ENCODE results near the gene LIN54. TPM values are rescaled to one million over a fixed set of nuclear protein-coding genes. Genes with fewer than 3 reads are reported as not detected.

LIN54 gene
- total and polyA plus RNA-seq, 2 of the 13 experiments (the other 11 are each of a cell fraction or from before 2014, with no cell fraction given), result 25.2 to 32.9 TPM

DNA sequence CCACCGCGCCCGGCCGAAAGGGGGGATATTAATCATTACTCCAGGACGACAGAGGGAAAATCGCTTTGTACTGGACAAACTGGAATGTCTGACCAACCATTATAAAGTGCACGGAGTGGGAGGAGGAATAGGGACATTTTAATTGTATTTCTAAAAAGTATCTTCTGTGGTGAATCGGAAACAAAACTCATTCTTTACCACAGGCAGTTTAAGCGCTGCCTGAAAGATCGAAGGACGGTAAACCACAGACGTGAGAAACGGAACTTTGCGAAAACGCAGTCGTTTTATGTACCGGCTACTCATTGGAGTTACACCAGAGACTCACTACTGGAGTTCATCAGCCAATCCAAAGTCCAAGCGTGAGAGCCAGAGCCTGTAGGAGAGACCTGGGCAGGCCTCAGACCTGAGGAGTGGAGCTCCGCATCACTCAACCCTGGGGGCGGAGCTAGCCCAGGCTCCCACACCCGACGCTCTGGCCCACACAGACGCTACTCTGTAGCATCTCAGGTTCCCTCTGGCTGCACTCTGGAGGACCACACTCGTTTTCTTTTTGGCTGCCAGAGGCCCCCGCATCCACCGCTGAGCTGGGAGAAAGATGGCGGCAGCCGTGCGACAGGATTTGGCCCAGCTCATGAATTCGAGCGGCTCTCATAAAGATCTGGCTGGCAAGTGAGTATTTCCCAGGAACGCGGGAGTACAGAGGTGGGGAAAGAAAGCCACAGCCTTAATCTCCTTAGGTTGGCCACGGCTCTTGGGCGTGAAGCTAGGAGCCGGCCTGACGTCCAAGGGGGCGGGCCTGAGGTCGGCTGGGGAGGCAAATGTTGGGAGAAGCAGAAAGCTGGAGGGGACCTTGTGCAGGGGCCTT, 24.2 kb upstream of the LIN54 start, which contains the start of gene COPS4 (continued):
- TF ChIP-seq, protein P1, sequence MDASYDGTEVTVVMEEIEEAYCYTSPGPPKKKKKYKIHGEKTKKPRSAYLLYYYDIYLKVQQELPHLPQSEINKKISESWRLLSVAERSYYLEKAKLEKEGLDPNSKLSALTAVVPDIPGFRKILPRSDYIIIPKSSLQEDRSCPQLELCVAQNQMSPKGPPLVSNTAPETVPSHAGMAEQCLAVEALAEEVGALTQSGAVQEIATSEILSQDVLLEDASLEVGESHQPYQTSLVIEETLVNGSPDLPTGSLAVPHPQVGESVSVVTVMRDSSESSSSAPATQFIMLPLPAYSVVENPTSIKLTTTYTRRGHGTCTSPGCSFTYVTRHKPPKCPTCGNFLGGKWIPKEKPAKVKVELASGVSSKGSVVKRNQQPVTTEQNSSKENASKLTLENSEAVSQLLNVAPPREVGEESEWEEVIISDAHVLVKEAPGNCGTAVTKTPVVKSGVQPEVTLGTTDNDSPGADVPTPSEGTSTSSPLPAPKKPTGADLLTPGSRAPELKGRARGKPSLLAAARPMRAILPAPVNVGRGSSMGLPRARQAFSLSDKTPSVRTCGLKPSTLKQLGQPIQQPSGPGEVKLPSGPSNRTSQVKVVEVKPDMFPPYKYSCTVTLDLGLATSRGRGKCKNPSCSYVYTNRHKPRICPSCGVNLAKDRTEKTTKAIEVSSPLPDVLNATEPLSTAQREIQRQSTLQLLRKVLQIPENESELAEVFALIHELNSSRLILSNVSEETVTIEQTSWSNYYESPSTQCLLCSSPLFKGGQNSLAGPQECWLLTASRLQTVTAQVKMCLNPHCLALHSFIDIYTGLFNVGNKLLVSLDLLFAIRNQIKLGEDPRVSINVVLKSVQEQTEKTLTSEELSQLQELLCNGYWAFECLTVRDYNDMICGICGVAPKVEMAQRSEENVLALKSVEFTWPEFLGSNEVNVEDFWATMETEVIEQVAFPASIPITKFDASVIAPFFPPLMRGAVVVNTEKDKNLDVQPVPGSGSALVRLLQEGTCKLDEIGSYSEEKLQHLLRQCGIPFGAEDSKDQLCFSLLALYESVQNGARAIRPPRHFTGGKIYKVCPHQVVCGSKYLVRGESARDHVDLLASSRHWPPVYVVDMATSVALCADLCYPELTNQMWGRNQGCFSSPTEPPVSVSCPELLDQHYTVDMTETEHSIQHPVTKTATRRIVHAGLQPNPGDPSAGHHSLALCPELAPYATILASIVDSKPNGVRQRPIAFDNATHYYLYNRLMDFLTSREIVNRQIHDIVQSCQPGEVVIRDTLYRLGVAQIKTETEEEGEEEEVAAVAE (CRISPR knock-in tag; IDR thresholded peaks at IDR 0.05; ENCODE audit: borderline replicate concordance), result peak; percentile 89
- TF ChIP-seq, protein P2, sequence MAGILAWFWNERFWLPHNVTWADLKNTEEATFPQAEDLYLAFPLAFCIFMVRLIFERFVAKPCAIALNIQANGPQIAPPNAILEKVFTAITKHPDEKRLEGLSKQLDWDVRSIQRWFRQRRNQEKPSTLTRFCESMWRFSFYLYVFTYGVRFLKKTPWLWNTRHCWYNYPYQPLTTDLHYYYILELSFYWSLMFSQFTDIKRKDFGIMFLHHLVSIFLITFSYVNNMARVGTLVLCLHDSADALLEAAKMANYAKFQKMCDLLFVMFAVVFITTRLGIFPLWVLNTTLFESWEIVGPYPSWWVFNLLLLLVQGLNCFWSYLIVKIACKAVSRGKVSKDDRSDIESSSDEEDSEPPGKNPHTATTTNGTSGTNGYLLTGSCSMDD (CRISPR knock-in tag; IDR thresholded peaks at IDR 0.05), result no peak
- peak; percentile 84 for TF ChIP-seq SKI (IDR thresholded peaks at IDR 0.05; ENCODE audit: partially characterized antibody)
- TF ChIP-seq, protein P3, sequence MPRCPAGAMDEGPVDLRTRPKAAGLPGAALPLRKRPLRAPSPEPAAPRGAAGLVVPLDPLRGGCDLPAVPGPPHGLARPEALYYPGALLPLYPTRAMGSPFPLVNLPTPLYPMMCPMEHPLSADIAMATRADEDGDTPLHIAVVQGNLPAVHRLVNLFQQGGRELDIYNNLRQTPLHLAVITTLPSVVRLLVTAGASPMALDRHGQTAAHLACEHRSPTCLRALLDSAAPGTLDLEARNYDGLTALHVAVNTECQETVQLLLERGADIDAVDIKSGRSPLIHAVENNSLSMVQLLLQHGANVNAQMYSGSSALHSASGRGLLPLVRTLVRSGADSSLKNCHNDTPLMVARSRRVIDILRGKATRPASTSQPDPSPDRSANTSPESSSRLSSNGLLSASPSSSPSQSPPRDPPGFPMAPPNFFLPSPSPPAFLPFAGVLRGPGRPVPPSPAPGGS (CRISPR knock-in tag; IDR thresholded peaks at IDR 0.05), result peak; percentile 82; the same call in 1 of the 2 replicates
- TF ChIP-seq, protein P4, sequence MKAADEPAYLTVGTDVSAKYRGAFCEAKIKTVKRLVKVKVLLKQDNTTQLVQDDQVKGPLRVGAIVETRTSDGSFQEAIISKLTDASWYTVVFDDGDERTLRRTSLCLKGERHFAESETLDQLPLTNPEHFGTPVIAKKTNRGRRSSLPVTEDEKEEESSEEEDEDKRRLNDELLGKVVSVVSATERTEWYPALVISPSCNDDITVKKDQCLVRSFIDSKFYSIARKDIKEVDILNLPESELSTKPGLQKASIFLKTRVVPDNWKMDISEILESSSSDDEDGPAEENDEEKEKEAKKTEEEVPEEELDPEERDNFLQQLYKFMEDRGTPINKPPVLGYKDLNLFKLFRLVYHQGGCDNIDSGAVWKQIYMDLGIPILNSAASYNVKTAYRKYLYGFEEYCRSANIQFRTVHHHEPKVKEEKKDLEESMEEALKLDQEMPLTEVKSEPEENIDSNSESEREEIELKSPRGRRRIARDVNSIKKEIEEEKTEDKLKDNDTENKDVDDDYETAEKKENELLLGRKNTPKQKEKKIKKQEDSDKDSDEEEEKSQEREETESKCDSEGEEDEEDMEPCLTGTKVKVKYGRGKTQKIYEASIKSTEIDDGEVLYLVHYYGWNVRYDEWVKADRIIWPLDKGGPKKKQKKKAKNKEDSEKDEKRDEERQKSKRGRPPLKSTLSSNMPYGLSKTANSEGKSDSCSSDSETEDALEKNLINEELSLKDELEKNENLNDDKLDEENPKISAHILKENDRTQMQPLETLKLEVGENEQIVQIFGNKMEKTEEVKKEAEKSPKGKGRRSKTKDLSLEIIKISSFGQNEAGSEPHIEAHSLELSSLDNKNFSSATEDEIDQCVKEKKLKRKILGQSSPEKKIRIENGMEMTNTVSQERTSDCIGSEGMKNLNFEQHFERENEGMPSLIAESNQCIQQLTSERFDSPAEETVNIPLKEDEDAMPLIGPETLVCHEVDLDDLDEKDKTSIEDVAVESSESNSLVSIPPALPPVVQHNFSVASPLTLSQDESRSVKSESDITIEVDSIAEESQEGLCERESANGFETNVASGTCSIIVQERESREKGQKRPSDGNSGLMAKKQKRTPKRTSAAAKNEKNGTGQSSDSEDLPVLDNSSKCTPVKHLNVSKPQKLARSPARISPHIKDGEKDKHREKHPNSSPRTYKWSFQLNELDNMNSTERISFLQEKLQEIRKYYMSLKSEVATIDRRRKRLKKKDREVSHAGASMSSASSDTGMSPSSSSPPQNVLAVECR (CRISPR knock-in tag; IDR thresholded peaks at IDR 0.05; ENCODE audit: borderline replicate concordance), result peak; percentile 88; the same call in 1 of the 2 replicates
- TF ChIP-seq, protein P5, sequence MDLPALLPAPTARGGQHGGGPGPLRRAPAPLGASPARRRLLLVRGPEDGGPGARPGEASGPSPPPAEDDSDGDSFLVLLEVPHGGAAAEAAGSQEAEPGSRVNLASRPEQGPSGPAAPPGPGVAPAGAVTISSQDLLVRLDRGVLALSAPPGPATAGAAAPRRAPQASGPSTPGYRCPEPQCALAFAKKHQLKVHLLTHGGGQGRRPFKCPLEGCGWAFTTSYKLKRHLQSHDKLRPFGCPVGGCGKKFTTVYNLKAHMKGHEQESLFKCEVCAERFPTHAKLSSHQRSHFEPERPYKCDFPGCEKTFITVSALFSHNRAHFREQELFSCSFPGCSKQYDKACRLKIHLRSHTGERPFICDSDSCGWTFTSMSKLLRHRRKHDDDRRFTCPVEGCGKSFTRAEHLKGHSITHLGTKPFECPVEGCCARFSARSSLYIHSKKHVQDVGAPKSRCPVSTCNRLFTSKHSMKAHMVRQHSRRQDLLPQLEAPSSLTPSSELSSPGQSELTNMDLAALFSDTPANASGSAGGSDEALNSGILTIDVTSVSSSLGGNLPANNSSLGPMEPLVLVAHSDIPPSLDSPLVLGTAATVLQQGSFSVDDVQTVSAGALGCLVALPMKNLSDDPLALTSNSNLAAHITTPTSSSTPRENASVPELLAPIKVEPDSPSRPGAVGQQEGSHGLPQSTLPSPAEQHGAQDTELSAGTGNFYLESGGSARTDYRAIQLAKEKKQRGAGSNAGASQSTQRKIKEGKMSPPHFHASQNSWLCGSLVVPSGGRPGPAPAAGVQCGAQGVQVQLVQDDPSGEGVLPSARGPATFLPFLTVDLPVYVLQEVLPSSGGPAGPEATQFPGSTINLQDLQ (CRISPR knock-in tag; IDR thresholded peaks at IDR 0.05), result peak; percentile 75
